Colonic mucosa (tissue), 4 donors: ENCODE results near the gene SUSD1. TPM values are rescaled to one million over a fixed set of nuclear protein-coding genes. Genes with fewer than 3 reads are reported as not detected.

Source experiments
- DNase-seq: peaks from one replicate; pipeline ENCODE4 v3.0.0-alpha.2; 2020
- H3K27ac ChIP-seq: fragments of 200-600 bp; one replicate; pipeline ENCODE4 v1.8.0; 2021
- H3K27me3 ChIP-seq: fragments of 200-600 bp; one replicate; pipeline ENCODE4 v1.8.0; 2021
- H3K36me3 ChIP-seq: fragments of 200-600 bp; one replicate; pipeline ENCODE4 v1.8.0; 2021
- H3K4me1 ChIP-seq: fragments of 200-600 bp; one replicate; pipeline ENCODE4 v1.8.0; 2021; ENCODE audit warnings: mild to moderate bottlenecking
- H3K4me3 ChIP-seq: fragments of 200-600 bp; one replicate; pipeline ENCODE4 v1.8.0; 2021
- H3K9ac ChIP-seq, 2 donors: one replicate each; pipeline ENCODE4 v1.7.0; 2013; ENCODE audit warnings: control low read depth in 2 of 2, low read depth in 2 of 2, low read length in 2 of 2
- H3K9me3 ChIP-seq: fragments of 200-600 bp; one replicate; pipeline ENCODE4 v1.8.0; 2021
- intact Hi-C: fragments of 100-400 bp; cut with DNase I; formaldehyde crosslinking; loops from one replicate; pipeline ENCODE4 v1.14.1; 2022
- total RNA-seq, 2 donors: library from RNA; stranded (reverse); fragmentation: NEBNext Ultra II Directional in 1 of 2; extraction: Animal tissue kit (Norgen Biotek cat#: 25700) in 1 of 2; gene quantifications; one replicate each; pipeline ENCODE4 v1.2.1, GENCODE V29; 2021
- TF ChIP-seq, protein P1 (sequence below): fragments of 200-600 bp; IDR thresholded peaks from one replicate; pipeline ENCODE4 v1.8.0; 2022; ENCODE audit warnings: antibody characterized with exemption, mild to moderate bottlenecking
- donor health status: healthy.
- donor health status: DM: no; HTN: no; CAD: no.
- donor health status: DM: no; HTN: no; CAD: no.

The SUSD1 gene
- total RNA-seq, 2 donors from 2014 or later: 23.3 to 25.1 TPM

DNA sequence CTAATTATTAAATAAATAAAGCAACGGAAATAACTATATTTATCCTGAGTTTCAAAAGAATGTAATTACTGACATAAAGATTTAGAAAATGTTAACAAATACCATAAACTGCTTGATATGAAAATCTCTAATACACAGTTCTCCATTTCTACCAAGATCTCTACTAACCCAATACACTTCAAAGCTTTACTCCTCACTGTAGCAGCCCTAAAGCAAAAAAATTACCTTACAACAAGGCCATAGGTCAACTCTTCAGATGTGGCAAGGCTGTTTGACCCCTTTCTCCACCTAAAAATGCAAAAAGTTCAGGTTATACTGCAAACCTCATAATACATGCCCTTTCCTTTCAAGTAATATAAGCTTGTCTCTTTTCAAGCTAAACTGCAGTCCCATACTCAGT is 181.8 kb downstream of the SUSD1 start:
- H3K4me1 ChIP-seq: no peaks in the 10 kb centered on the region
- H3K9me3 ChIP-seq: no peaks in the 10 kb centered on the region
- no peak overlapping the region for H3K4me3 ChIP-seq
- DNase-seq: no peak
- H3K9ac ChIP-seq: no peak overlapping the region
- no peak overlapping the region for H3K27ac ChIP-seq
- intact Hi-C loops: no loop called here
- TF ChIP-seq, protein P1, sequence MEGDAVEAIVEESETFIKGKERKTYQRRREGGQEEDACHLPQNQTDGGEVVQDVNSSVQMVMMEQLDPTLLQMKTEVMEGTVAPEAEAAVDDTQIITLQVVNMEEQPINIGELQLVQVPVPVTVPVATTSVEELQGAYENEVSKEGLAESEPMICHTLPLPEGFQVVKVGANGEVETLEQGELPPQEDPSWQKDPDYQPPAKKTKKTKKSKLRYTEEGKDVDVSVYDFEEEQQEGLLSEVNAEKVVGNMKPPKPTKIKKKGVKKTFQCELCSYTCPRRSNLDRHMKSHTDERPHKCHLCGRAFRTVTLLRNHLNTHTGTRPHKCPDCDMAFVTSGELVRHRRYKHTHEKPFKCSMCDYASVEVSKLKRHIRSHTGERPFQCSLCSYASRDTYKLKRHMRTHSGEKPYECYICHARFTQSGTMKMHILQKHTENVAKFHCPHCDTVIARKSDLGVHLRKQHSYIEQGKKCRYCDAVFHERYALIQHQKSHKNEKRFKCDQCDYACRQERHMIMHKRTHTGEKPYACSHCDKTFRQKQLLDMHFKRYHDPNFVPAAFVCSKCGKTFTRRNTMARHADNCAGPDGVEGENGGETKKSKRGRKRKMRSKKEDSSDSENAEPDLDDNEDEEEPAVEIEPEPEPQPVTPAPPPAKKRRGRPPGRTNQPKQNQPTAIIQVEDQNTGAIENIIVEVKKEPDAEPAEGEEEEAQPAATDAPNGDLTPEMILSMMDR: no peak
- no peaks in the 10 kb centered on the region for H3K27me3 ChIP-seq
- H3K36me3 ChIP-seq: no peaks in the 10 kb centered on the region

DNA sequence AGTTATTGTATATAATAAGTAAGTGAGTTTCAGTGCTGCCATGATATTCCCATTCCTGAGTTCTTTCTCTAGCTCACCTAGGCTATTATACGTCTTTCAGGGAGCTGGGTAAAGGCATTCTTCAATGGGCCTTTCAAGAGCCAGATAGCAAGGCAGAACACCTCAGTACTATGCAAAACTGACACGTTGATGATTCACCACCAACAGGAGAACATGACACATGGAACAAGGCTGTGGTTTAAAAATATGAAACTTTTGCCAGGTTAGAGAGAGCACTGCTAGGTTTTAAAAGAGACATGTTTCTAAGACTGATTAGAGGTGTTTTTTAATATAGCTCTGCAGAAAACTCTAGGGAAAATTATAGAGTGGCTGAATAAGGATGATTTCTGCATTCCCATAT is 182.6 kb downstream of the SUSD1 start:
- Histone ChIP-seq H3K27me3 (no peaks in the 10 kb centered on the region), H3K36me3 (no peaks in the 10 kb centered on the region), H3K27ac (no peak overlapping the region), H3K4me3 (no peak overlapping the region), H3K9ac (no peak overlapping the region), H3K9me3 (no peaks in the 10 kb centered on the region), H3K4me1 (no peaks in the 10 kb centered on the region)
- intact Hi-C loops: no loop called here
- TF ChIP-seq, protein P1: no peak
- no peak for DNase-seq

DNA sequence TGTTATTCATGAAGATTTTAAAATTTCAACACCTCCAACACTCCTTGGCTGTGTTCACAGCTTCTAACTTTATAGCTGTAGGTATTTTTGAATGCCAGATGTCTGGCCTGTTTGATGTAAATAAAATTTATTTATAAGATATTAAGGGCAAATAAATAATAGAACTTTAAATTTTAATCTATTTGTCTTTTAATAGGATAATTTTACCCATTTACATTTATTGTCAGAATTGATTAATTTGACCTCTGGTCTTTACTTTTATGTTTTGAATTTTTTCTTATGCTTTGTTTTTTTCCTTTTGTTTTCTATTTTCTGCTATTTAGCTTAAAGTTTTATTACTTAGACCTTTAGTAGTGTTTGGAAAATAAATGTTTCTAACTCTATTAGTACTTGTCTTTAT is 183.9 kb downstream of the SUSD1 start:
- intact Hi-C loops: no loop called here
- Histone ChIP-seq H3K27ac (no peak overlapping the region), H3K4me1 (no peaks in the 10 kb centered on the region), H3K4me3 (no peak overlapping the region), H3K27me3 (no peaks in the 10 kb centered on the region), H3K9me3 (no peaks in the 10 kb centered on the region), H3K9ac (no peak overlapping the region), H3K36me3 (no peaks in the 10 kb centered on the region)
- TF ChIP-seq, protein P1: no peak
- no peak for DNase-seq

Other genes starting within 250 kb of the SUSD1 start
- 100 to 1,000 TPM; 137 to 168 TPM for gene PTBP3, start 158.3 kb upstream of the SUSD1 start, total RNA-seq
- 10 to 100 TPM; 45.4 to 48.9 TPM for gene HSDL2, start 204.8 kb upstream of the SUSD1 start, total RNA-seq